Activated effector memory CD4-positive, alpha-beta T cell treated with anti-CD3 and anti-CD28 coated beads, Interleukin-2, amount 50 U/mL, for 16 hours (primary cell): ENCODE data around the gene CDH10.

ENCODE experiments used
- DNase-seq: peaks from one replicate; pipeline ENCODE4 v3.0.0-alpha.2; 2020

Gene CDH10

GRCh38 chr5:24475101-24475500 is 169.7 kb downstream of the CDH10 start:
- no peak for DNase-seq

GRCh38 chr5:24474685-24475084 is 170.1 kb downstream of the CDH10 start:
- no peak for DNase-seq

- no peak for DNase-seq
Measured at GRCh38 chr5:24472518-24472917, 172.3 kb downstream of the CDH10 start.

GRCh38 chr5:24444414-24444813 is 200.4 kb downstream of the CDH10 start:
- DNase-seq = no peak

- no peak for DNase-seq
Measured at GRCh38 chr5:24439465-24439864, 205.3 kb downstream of the CDH10 start.
